ENCODE data around the gene BMS1.
"Not testable (repeated sequence)": the region's sequence is repeated elsewhere in the genome, so short reads cannot be mapped to it uniquely, and the experiment has no call there.

The BMS1 gene

GRCh38 chr10:42802876-42803275 is 20.3 kb downstream of the BMS1 start:
- DNase-seq (ENCODE audit: low read depth in 1 of 2, low spot score in 1 of 2) = no peak
- no peak for TF ChIP-seq GABPA (IDR thresholded peaks at IDR 0.05; ENCODE audit: low read depth)
- H3K27ac ChIP-seq (replicated peaks) = no peak overlapping the region

DNA sequence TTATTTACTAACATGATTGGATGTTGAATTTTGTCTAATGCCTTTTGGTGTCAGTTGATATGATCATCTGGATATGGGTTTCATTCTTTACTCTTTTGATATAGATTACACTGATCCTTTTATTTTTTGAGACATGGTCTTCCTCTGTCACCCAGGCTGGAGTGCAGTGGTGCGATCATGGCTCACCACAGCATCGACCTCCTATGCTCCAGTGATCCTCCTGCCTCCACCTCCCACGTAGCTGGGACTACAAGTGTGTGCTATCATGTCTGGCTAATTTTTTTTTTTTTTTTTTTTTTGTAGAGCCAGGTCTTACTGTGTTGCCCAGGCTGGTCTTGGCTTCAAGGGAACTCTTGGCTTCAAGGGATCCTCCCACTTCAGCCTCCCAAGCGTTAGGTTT is 27.1 kb downstream of the BMS1 start:
- DNase-seq (ENCODE audit: low read depth in 1 of 2, low spot score in 1 of 2) = no peak
- H3K27ac ChIP-seq (replicated peaks) = no peak overlapping the region
- TF ChIP-seq SPI1 (IDR thresholded peaks at IDR 0.05; ENCODE audit: borderline replicate concordance, low read depth) (no peak), REST (IDR thresholded peaks at IDR 0.05; ENCODE audit: insufficient replicate concordance, low read depth) (no peak), POLR2AphosphoS5 (IDR thresholded peaks at IDR 0.05; ENCODE audit: low read depth) (no peak), GABPA (IDR thresholded peaks at IDR 0.05; ENCODE audit: low read depth) (no peak)
- TF ChIP-seq, protein P1, sequence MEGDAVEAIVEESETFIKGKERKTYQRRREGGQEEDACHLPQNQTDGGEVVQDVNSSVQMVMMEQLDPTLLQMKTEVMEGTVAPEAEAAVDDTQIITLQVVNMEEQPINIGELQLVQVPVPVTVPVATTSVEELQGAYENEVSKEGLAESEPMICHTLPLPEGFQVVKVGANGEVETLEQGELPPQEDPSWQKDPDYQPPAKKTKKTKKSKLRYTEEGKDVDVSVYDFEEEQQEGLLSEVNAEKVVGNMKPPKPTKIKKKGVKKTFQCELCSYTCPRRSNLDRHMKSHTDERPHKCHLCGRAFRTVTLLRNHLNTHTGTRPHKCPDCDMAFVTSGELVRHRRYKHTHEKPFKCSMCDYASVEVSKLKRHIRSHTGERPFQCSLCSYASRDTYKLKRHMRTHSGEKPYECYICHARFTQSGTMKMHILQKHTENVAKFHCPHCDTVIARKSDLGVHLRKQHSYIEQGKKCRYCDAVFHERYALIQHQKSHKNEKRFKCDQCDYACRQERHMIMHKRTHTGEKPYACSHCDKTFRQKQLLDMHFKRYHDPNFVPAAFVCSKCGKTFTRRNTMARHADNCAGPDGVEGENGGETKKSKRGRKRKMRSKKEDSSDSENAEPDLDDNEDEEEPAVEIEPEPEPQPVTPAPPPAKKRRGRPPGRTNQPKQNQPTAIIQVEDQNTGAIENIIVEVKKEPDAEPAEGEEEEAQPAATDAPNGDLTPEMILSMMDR (IDR thresholded peaks at IDR 0.05; ENCODE audit: insufficient read depth, low read length) = no peak
- no peaks in the 10 kb centered on the region for H3K27me3 ChIP-seq (ENCODE audit: insufficient read depth, poor library complexity, severe bottlenecking)
- H3K4me3 ChIP-seq (replicated peaks; ENCODE audit: insufficient read depth, low read length) = no peak overlapping the region

More at GRCh38 chr10:42802876-42803275, 20.3 kb downstream of the BMS1 start:
- Histone ChIP-seq H3K27me3 (ENCODE audit: insufficient read depth, poor library complexity, severe bottlenecking) (no peaks in the 10 kb centered on the region), H3K4me3 (replicated peaks; ENCODE audit: insufficient read depth, low read length) (no peak overlapping the region)

- TF ChIP-seq GABPA (IDR thresholded peaks at IDR 0.05; ENCODE audit: low read depth) = no peak
- TF ChIP-seq, protein P1 (IDR thresholded peaks at IDR 0.05; ENCODE audit: insufficient read depth, low read length) = no peak
- no peak for TF ChIP-seq POLR2AphosphoS5 (IDR thresholded peaks at IDR 0.05; ENCODE audit: low read depth)
- TF ChIP-seq SPI1 (IDR thresholded peaks at IDR 0.05; ENCODE audit: borderline replicate concordance, low read depth) = no peak
- TF ChIP-seq REST (IDR thresholded peaks at IDR 0.05; ENCODE audit: insufficient replicate concordance, low read depth) = no peak
- no peak overlapping the region for H3K27ac ChIP-seq (replicated peaks)
- H3K4me3 ChIP-seq (replicated peaks; ENCODE audit: insufficient read depth, low read length) = no peak overlapping the region
- no peak for DNase-seq (ENCODE audit: low read depth in 1 of 2, low spot score in 1 of 2)
- H3K27me3 ChIP-seq (ENCODE audit: insufficient read depth, poor library complexity, severe bottlenecking) = no peaks in the 10 kb centered on the region
Measured at GRCh38 chr10:42812028-42812427, 29.4 kb downstream of the BMS1 start.

GRCh38 chr10:42813989-42814687 is 31.5 kb downstream of the BMS1 start:
- DNase-seq (ENCODE audit: low read depth in 1 of 2, low spot score in 1 of 2); H3K27ac ChIP-seq (replicated peaks); H3K27me3 ChIP-seq (ENCODE audit: insufficient read depth, poor library complexity, severe bottlenecking); H3K4me3 ChIP-seq (replicated peaks; ENCODE audit: insufficient read depth, low read length): not testable (repeated sequence)

DNA sequence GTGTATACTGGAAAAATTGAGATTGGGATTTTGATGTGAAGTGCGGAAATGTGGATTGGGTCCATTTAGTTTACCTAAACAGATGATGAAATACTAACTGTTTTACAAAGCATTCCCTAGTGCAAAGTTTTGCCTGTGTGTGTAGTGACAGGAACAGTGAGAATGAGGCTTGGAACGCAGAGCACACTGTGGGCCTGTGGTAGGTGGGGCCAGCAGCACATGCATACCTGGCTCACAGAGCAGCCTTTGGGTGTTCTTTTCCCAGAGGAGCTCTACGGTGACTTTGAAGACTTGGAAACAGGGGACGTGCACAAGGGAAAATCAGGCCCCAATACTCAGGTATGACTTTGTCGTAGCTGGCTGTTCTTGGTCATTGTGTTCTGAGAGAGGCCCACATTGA is 33.7 kb downstream of the BMS1 start:
- H3K27me3 ChIP-seq (ENCODE audit: insufficient read depth, poor library complexity, severe bottlenecking); DNase-seq (ENCODE audit: low read depth in 1 of 2, low spot score in 1 of 2); H3K27ac ChIP-seq (replicated peaks); H3K4me3 ChIP-seq (replicated peaks; ENCODE audit: insufficient read depth, low read length): not testable (repeated sequence)
